Adrenal gland (tissue), 12 donors: ENCODE results near the gene METTL1. TPM values are rescaled to one million over a fixed set of nuclear protein-coding genes. Genes with fewer than 3 reads are reported as not detected.

Source experiments
- DNase-seq, 7 donors: peaks; one replicate each; pipeline ENCODE4 v3.0.0-alpha.2; 2019 to 2020
- H3K27ac ChIP-seq, 5 donors: fragments of 200-600 bp; sonication (generic) in 4 of 5; 1 replicate in 3 of 5; 2 replicates in 2 of 5; pipeline versions ENCODE4 v1.5.1 to v1.8.0; 2016 to 2020; ENCODE audit warnings: mild to moderate bottlenecking in 1 of 5
- H3K27me3 ChIP-seq: fragments of 200-600 bp; 2 replicates; pipeline ENCODE4 v1.8.0; 2021
- H3K36me3 ChIP-seq, 2 donors: fragments of 200-600 bp; replicated peaks in 1 of 2; 1 replicate in 1 of 2; 2 replicates in 1 of 2; pipeline versions ENCODE4 v1.5.1 to v1.8.0; 2018 to 2022
- H3K4me1 ChIP-seq, 2 donors: fragments of 200-600 bp; replicated peaks in 1 of 2; 1 replicate in 1 of 2; 2 replicates in 1 of 2; pipeline versions ENCODE4 v1.5.1 to v1.8.0; 2018 to 2021
- H3K4me3 ChIP-seq, 4 donors: fragments of 200-600 bp; sonication (generic) in 3 of 4; one replicate each; pipeline ENCODE4 v1.5.1; 2016 to 2018
- H3K9me3 ChIP-seq, 3 donors: fragments of 200-600 bp; sonication (generic) in 1 of 3; replicated peaks in 1 of 3; 1 replicate in 2 of 3; 2 replicates in 1 of 3; pipeline versions ENCODE4 v1.5.1 to v1.8.0; 2016 to 2021
- POLR2A ChIP-seq, 2 donors: fragments of 450-650 bp; IDR thresholded peaks; one replicate each; pipeline ENCODE4 v1.6.1; 2017; ENCODE audit warnings: antibody characterized with exemption in 2 of 2, mild to moderate bottlenecking in 2 of 2, moderate library complexity in 1 of 2
- WGBS, 4 donors: extraction: QIAGEN DNeasy Blood & Tissue Kit in 2 of 4; methylation state at CpG; one replicate each; pipeline versions ENCODE4 v1.1.5 to v1.1.7; 2013 to 2017; 5-methylcytosine and 5-hydroxymethylcytosine counted together
- intact Hi-C, 2 donors: fragments of 100-400 bp; cut with DNase I; formaldehyde crosslinking; loops; one replicate each; pipeline versions ENCODE4 v1.14.1 to v1.15.0; 2022 to 2023
- polyA plus RNA-seq, 3 donors: library from polyadenylated mRNA; stranded (reverse); fragments of 200-250 nt in 2 of 3; fragments of 350-450 nt in 1 of 3; fragmentation: Illumina TruSeq in 1 of 3; extraction: RNeasy Lipid Tissue Mini Kit (QIAGEN cat#74804) in 1 of 3; gene quantifications; one replicate each; pipeline ENCODE4 v1.2.3, GENCODE V29; 2013 to 2014
- total RNA-seq, 9 donors: library from RNA; depleted of rRNA in 4 of 9; stranded (reverse); fragments of >200 nt in 4 of 9; fragments of 120-200 nt in 1 of 9; fragmentation: NEBNext Ultra II Directional in 1 of 9; extraction: Animal tissue kit (Norgen Biotek cat#: 25700) in 1 of 9; gene quantifications; one replicate each; pipeline versions ENCODE4 v1.1.0 to v1.2.4, GENCODE V29; 2013 to 2023
- TF ChIP-seq, protein P1 (sequence below), 6 experiments: fragments of 450-650 bp in 4 of 6; fragments of 200-600 bp in 2 of 6; sonication (generic) in 1 of 6; IDR thresholded peaks; 1 replicate in 5 of 6; 2 replicates in 1 of 6; pipeline versions ENCODE4 v1.5.1 to v1.8.0; 2016 to 2021; ENCODE audit warnings: antibody characterized with exemption in 6 of 6, mild to moderate bottlenecking in 2 of 6, moderate library complexity in 1 of 6
- donor health status: healthy with polysubstance abuse.
- donor health status: Bipolar disorder and iron deficiency.
- donor health status: DM: yes; HTN: yes; CAD: no.
- donor health status: DM: no; HTN: no; CAD: no.
- donor health status: DM: no; HTN: no; CAD: no.
- donor health status: DM: yes; HTN: yes; CAD: no.

The METTL1 gene
- total and polyA plus RNA-seq, 12 donors = 4.7 to 87.8 (median 28.0) TPM

DNA sequence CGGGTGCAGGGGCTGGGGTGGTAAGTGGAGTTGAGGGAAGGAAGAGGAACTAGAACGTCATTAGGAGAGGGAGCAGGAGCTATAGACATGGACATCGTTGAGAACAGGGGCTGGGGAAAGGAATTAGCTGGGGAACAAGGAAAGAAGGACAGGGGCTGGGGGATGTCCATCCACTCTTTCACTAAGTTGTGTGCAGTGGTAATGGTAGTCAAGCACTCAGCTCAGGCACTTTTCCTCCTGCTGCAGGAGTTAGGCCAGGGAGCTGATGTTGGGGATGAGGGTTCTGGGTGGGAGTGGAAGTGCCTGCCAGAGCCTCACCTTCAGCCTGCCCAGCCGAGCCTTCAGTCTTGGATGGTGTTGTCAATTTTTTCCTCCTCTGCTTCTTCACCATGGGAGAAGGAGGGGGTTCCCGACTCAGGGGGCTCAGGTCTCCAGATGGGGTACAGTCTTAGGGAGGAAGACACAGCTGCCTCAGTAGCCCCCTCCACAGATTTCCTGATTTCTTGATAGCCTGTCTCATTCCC, 42.5 kb downstream of the METTL1 start:
- intact Hi-C loops = loop anchor here in 1 of 2 donors (5.0 kb wide), 1 partner anchor 43 kb away; the partner anchor contains the start of genes EEF1AKMT3 and METTL1
- TF ChIP-seq, protein P1, sequence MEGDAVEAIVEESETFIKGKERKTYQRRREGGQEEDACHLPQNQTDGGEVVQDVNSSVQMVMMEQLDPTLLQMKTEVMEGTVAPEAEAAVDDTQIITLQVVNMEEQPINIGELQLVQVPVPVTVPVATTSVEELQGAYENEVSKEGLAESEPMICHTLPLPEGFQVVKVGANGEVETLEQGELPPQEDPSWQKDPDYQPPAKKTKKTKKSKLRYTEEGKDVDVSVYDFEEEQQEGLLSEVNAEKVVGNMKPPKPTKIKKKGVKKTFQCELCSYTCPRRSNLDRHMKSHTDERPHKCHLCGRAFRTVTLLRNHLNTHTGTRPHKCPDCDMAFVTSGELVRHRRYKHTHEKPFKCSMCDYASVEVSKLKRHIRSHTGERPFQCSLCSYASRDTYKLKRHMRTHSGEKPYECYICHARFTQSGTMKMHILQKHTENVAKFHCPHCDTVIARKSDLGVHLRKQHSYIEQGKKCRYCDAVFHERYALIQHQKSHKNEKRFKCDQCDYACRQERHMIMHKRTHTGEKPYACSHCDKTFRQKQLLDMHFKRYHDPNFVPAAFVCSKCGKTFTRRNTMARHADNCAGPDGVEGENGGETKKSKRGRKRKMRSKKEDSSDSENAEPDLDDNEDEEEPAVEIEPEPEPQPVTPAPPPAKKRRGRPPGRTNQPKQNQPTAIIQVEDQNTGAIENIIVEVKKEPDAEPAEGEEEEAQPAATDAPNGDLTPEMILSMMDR (IDR thresholded peaks at IDR 0.05) = no peak
- TF ChIP-seq POLR2A (IDR thresholded peaks at IDR 0.05) = no peak
- Histone ChIP-seq H3K4me3 (no peak overlapping the region), H3K36me3 (no peaks in the 10 kb centered on the region), H3K27ac (no peak overlapping the region), H3K27me3 (peaks cover 4% of the 10 kb centered on the region), H3K9me3 (no peaks in the 10 kb centered on the region), H3K4me1 (peaks cover 14 to 19% of the 10 kb centered on the region in 2 donors)
- WGBS, 4 donors = 48 to 60% (median 52%) methylated on average over 5 of the region's 5 CpGs
- DNase-seq = peak in 2 of 7 donors; percentile 17 to 41

DNA sequence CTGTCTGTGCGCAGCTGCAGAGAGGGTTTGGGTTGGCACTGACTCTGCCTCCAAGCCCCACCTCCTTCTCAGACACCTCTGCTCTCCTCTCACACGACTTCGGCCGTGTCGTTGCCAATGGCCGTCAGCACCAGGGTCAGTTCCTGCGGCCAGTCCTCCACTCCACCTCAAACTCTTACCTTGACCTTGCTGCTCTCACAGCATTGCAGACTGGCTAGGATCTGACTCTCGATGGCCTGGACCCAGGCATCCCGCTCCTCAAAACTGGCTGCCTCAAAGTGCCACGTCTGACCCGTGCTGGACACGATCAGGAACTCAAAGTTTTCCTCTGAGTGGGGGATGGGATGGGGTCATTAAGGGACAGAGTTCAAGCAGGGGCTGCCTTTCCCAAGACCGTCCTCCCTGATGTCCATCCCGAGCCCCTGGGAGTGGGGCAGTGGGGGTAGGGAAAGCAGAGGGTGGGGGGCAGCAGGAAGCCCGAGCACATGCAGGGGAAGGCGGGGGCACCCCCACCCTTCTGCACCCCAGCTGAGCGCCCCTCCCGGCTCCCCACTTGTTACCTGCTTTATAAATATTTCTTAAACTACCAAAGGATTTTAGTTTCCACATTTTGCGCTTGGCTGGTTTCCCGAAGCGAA, 44.0 kb downstream of the METTL1 start:
- Histone ChIP-seq H3K4me1 (peaks cover 14 to 19% of the 10 kb centered on the region in 2 donors), H3K36me3 (no peaks in the 10 kb centered on the region), H3K9me3 (no peaks in the 10 kb centered on the region), H3K4me3 (peak overlapping the region in 1 of 4 donors; percentile 85), H3K27ac (no peak overlapping the region), H3K27me3 (no peaks in the 10 kb centered on the region)
- TF ChIP-seq, protein P1 (IDR thresholded peaks at IDR 0.05) = no peak
- TF ChIP-seq POLR2A (IDR thresholded peaks at IDR 0.05) = no peak
- intact Hi-C loops = loop anchor here in 1 of 2 donors (5.0 kb wide), 1 partner anchor 44 kb away; the partner anchor contains the start of genes EEF1AKMT3 and METTL1
- WGBS, 4 donors = 47 to 62% (median 52%) methylated on average over 13 to 21 of the region's 21 CpGs
- DNase-seq = peak in 4 of 7 donors; percentile 43 to 67 (median 64)

DNA sequence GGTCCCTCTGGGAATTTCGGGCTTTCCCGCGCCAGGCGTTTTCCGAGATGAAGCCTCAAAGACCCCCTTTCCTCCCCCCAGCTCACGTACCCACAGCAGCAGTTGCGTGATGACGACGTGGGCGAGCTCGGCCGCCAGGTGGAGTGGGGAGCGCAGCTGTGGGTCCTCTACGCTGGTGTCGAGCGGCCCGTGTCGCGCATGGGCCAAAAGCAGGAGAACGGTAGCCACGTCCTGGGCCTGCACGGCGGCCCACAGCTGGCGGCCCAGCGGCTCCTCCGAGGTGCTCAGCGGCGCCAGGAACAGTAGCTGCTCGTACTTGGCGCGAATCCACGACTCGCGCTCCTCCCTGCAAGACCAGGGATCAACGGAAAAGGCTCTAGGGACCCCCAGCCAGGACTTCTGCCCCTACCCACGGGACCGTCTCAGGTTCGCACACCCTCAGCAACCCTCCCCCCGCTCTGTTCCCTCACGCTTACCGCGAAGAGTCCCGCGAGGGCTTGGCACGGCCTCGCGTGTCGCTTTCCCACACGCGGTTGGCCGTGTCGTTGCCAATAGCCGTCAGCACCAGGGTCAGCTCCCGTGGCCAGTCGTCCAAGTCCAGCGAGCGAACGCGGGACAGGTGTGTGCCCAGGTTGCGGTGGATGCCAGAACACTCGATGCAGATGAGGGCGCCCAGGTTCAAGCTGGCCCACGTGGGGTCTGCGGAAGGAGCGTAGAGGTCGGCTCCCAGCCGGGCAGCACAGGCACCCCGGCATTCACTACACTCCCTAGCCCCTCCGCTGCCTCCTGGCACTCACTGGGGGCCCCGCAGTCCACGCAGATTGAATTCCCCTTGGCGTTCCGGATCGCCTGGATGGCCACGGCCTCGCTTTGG, 44.8 kb downstream of the METTL1 start:
- TF ChIP-seq, protein P1 (IDR thresholded peaks at IDR 0.05) = peak in 3 of 6 experiments; percentile 14 to 47 (median 33)
- no peak for TF ChIP-seq POLR2A (IDR thresholded peaks at IDR 0.05)
- Histone ChIP-seq H3K36me3 (no peaks in the 10 kb centered on the region), H3K4me1 (peaks cover 14 to 19% of the 10 kb centered on the region in 2 donors), H3K9me3 (no peaks in the 10 kb centered on the region), H3K4me3 (peak overlapping the region in 3 of 4 donors; percentile 17 to 85 (median 40)), H3K27ac (peak overlapping the region in 2 of 5 donors; percentile 57 to 85), H3K27me3 (no peaks in the 10 kb centered on the region)
- 23 to 40% (median 32%) methylated on average over 20 to 76 of the region's 76 CpGs for WGBS, 4 donors
- peak; percentile 41 to 77 (median 63) for DNase-seq
- intact Hi-C loops = loop anchor here in 1 of 2 donors (5.0 kb wide), 1 partner anchor 45 kb away; the partner anchor contains the start of genes EEF1AKMT3 and METTL1
